GM19395 (cell line): ENCODE data around the gene SPOCK3.

ENCODE experiments used
- ATAC-seq: cut with Tn5 transposase; IDR thresholded peaks from one replicate; pipeline ENCODE4 v1.9.1; 2021; ENCODE audit warnings: mild to moderate bottlenecking, moderate library complexity; ENCODE audit not compliant: unreplicated experiment

The SPOCK3 gene

DNA sequence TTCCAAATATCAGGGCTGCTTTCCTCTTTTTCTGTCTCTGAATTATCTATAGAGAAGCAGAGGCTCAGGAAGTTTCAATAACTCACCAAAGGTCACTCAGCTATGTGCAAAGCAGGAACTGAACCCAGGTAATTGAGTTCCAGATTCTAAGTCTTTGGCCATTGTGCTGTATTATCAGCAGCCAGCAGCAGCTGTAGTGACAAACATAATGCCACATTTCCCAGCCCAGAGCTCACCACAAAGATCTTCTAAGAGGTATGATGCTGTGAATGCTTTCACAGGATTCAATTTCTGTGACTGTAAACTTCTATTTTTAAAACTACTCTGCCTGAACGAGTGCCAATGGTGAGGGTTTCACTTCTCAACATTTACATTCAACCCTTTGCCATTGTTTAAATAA is 56.4 kb downstream of the SPOCK3 start:
- ATAC-seq: no peak

DNA sequence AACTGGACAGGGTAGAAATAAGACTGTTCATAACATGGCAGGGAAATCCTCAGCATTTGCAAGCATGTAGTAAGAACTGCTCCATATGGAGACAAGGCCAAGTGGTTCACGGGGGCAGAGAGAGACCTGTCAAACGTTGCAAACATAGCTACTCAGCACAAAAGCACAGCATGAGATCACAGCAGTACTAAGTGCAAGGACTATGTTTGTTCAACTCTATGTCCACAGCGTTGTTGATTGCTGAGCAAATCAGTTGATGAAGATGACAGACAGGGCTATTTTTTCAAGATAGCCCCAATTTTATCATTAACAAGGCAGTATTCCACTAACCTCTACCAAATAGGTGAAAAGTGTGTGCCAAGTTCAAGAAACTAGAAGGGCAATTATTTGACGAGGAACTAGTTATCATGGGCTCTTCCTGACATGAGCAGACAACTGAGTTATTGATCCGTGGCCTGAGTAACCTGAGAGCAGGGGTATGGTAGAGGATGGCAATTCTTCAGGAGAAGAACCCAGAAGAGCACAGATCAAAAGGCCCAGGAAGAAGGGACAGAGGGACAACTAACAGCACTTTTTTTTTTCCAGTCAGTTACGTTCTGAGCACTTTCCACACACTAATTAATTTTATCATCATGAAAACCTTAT is 57.4 kb downstream of the SPOCK3 start:
- no peak for ATAC-seq

DNA sequence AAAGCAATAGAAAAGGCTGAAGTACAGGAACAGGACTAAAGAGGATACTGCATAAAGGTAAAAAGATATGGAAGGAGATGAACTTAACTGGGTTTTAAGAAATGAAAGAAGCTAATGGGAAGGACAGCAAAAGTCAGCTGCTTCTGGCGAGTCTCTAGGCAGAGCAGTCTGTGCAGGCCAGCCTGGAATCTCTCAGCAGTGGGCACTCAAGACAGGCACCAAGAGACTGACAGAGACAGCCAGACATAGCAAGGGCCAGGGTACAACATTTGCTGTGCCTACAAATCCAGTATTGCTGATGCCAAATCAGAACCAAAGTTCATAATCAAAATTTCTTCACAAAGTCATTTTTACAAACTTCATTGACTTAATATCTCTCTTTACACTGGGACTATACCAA is 62.4 kb downstream of the SPOCK3 start:
- ATAC-seq: no peak

- no peak for ATAC-seq
These were observed 65.7 kb downstream of the SPOCK3 start for GRCh38 chr4:167168611-167169010.

DNA sequence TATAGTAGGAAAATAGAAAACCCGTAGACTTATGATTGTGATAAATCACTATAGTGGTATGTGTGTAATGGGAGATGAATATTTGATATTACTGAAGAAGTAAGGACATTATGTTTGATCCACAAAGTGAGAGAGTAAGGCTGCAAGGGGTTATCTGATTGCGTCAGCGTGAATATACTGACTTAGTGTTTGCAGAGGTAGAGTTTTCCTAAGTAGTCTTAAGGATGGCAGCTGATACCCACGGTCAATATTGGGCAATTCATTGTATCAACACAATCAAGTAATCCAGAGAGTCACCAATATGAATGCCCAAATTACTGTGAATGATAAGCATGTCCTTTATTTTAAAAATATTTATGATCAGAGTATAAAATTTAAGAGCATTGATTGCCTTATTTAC is 83.7 kb downstream of the SPOCK3 start:
- no peak for ATAC-seq

- ATAC-seq: no peak
These were observed 89.7 kb downstream of the SPOCK3 start for GRCh38 chr4:167144605-167145004.

GRCh38 chr4:167143018-167143417 is 91.3 kb downstream of the SPOCK3 start:
- ATAC-seq: no peak

- ATAC-seq: no peak
These were observed 98.0 kb downstream of the SPOCK3 start for GRCh38 chr4:167136270-167136669.

DNA sequence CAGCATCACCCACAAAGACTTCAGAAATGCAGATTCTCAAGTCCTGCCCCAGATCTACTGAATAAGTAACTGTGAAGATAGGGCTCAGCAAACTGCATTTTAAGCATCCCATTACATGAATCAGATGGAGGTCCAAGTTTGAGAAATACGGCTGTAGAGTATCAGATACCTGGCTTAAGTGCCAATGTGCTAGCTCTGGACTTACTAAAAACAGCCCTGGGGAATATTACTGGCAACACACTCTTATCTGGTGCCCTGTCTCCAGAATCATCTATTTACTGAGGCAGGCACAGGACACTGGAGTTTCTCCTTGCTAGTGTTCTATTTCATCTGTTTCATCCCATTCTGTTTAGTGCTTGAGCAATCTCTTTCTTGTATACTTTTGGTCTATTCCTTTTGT is 105.1 kb downstream of the SPOCK3 start:
- no peak for ATAC-seq

DNA sequence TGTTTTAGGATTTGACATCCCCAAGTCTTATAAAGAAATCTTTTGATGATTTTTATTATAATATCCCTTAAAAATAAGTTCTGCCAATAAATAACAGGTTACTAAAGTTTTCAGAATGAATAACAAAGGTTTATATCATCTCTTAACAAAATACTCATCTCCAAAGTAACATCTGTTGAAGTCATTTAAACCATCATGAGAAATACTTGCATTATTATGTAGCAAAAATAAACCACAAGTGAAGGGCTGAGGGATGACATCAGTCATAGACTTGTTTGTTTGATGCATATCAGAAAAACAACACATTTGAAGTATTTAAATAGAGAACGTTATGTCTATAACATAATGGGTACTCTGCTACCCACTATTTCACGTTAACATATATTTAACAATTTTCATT is 114.9 kb downstream of the SPOCK3 start:
- no peak for ATAC-seq

DNA sequence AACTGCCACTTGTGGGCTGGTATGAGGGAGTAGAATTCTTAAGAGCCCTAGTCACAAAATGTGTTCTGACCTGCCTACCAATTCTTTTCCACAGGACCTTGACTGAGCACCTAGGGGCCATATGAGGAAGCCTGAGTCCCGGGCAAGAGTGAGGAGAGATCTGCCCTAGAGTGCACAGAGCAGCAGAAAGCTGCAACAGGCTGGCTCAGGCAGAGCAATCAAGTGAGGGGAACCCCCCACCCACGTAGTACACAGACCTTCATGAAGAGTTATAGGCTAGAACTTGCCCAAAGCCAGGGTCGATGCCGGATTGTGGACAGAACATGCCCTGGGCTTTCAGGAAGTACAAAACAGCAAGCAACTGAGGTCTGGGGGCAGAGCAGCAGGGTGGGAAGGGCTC is 117.0 kb downstream of the SPOCK3 start:
- ATAC-seq: no peak

GRCh38 chr4:167114416-167114971 is 119.8 kb downstream of the SPOCK3 start:
- ATAC-seq: no peak

- ATAC-seq: no peak
These were observed 122.7 kb downstream of the SPOCK3 start for GRCh38 chr4:167111622-167112021.

DNA sequence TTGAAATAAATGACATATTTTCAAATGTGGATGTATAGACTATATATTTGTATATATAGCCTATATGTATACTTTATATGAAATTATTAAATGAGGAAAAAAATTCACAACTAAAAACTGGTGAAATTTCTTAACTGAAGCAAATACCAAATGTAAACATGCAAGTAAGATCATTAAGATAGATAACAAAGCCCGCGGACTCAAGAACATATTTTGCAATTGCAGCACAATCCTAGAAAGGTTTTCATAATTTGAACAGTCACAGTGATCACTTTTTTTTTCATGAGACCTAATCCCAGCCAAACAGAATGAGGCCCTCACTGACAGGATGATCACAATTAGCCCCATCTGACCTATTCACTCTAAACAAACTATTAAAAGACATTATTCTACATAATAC is 123.2 kb downstream of the SPOCK3 start:
- no peak for ATAC-seq

GRCh38 chr4:167109859-167110258 is 124.4 kb downstream of the SPOCK3 start:
- ATAC-seq: no peak

GRCh38 chr4:167105857-167106256 is 128.4 kb downstream of the SPOCK3 start:
- ATAC-seq: no peak

DNA sequence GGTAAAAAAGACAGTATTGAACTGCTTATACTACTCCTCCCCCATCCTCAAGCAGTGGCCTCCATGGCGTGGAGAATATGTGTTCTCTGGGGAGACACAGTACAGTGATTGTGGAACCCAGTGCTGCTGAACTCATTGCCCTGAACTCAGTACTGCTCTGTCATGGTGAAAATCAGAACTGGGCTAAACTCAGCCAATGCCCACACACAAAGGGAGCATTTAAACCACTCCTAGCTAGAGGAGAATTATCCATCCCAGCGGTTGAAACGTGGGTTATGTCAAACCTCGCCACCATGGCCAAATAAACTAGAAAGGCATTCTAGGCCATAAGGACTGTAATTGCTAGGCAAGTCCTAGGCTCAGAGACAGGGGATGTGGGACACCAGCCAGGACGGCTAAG is 131.8 kb downstream of the SPOCK3 start:
- ATAC-seq: no peak

DNA sequence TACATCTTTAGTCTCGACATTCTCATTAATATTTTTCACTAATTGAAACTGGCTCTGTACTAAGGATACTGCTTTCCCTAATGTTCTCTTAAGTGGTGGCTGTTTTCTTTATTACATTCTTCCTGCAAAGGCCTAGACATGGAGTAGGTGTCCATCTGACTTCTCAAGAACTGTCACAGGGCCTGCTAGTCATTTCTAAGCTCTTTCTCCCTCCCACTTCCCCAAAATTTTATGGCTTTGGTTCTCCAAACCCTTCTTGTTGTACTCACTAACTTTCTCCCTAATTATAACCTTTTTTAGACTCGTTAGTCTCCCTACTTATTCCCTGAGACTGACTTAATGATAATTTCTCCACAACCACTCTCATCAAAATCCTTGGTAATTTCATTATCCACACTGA is 133.3 kb downstream of the SPOCK3 start:
- ATAC-seq: no peak

- peak; percentile 71 for ATAC-seq
These were observed 134.2 kb downstream of the SPOCK3 start for GRCh38 chr4:167100120-167100519.

DNA sequence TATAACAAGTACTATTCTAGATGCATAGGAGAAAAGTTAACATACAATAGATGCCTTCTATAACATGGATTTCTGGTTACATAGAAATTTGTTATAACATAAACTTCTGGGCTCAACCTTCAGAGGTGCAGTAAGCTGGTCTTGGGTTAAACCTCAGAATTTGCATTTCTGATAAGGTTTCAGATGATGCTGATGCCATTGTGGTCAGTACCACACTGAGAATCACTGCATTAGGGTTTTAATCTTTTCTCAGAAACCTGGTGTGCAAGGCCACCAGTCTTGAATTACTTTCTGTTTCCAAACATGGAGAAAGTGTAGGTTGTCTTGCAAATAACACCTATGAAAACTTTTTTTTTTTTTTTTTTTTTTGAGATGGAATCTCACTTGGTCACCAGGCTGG is 146.2 kb downstream of the SPOCK3 start:
- ATAC-seq: peak; percentile 68

- ATAC-seq: no peak
These were observed 150.0 kb downstream of the SPOCK3 start for GRCh38 chr4:167084321-167084720.

DNA sequence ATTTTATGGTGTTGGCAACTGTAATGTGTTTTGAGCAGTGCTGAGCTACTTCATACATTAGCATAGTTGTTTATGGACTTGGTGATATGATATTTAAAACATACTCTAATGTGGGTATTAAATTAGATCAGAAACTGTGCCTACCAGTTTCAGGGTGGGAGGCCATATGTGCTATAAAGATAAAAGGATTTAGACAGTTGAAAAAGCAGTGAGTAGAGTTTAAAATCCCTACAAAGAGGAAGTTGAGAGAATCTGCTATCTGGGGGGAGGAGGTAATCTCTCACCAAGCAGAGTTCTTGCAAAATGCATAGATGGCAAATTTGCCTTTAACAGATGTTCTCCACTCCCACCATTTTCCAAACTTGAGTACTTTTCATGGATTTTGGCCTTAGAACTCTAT is 154.5 kb downstream of the SPOCK3 start:
- ATAC-seq: no peak

DNA sequence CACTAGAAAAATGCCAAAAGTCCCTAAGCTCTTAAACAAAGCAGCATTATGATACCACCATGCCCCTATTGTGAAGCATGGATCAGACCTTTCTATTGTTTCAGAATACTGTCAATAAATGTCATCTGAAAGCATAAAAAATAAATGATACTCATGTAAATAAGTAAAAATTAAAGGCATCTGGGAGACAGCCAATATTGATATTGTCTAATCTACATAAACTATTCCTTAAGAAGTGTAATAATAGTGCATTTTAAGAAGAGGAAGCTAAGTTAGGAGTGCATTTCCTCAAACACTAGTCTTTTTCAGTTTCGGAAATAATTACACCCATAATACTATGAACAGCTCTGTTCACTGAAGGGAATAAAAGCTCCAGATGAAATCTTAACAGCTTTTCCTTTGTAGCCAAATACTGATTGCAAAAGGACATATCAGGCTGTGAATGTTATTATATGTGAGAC is 181.6 kb downstream of the SPOCK3 start:
- ATAC-seq: peak; percentile 76
